Stomach (tissue), 4 donors: ENCODE data around the gene ITPRIP.

Experiments
- CTCF ChIP-seq, 7 experiments: fragments of 450-650 bp in 4 of 7; fragments of 200-600 bp in 3 of 7; sonication (generic) in 3 of 7; IDR thresholded peaks; one replicate each; pipeline ENCODE4 v1.5.1; 2016 to 2019; ENCODE audit warnings: antibody characterized with exemption in 7 of 7, control low read depth in 2 of 7, mild to moderate bottlenecking in 1 of 7
- POLR2A ChIP-seq, 4 donors: fragments of 450-650 bp; IDR thresholded peaks; one replicate each; pipeline ENCODE4 v1.6.1; 2016; ENCODE audit warnings: antibody characterized with exemption in 4 of 4, control low read depth in 2 of 4, mild to moderate bottlenecking in 1 of 4, moderate library complexity in 1 of 4
- POLR2AphosphoS5 ChIP-seq, 3 donors: sonication (generic); formaldehyde crosslinking; IDR thresholded peaks; one replicate each; pipeline ENCODE4 v1.6.1; 2016; ENCODE audit warnings: antibody characterized with exemption in 3 of 3

GRCh38 chr10:104317726-104318299 lies 20.5 kb downstream of the ITPRIP start:
- no peak for TF ChIP-seq CTCF (IDR thresholded peaks at IDR 0.05)
- TF ChIP-seq POLR2AphosphoS5 (IDR thresholded peaks at IDR 0.05) = no peak
- TF ChIP-seq POLR2A (IDR thresholded peaks at IDR 0.05) = no peak
